GM21825 (cell line): ENCODE results near the gene MEGF9.
A peak's percentile ranks its signal among the peaks of the same experiment; 100 is the strongest.
"Not testable (repeated sequence)": the region's sequence is repeated elsewhere in the genome, so short reads cannot be mapped to it uniquely, and the experiment has no call there.

Experiments used
- ATAC-seq: cut with Tn5 transposase; IDR thresholded peaks from one replicate; pipeline ENCODE4 v1.9.1; 2021; ENCODE audit warnings: mild to moderate bottlenecking, moderate library complexity; ENCODE audit not compliant: unreplicated experiment

Gene MEGF9

DNA sequence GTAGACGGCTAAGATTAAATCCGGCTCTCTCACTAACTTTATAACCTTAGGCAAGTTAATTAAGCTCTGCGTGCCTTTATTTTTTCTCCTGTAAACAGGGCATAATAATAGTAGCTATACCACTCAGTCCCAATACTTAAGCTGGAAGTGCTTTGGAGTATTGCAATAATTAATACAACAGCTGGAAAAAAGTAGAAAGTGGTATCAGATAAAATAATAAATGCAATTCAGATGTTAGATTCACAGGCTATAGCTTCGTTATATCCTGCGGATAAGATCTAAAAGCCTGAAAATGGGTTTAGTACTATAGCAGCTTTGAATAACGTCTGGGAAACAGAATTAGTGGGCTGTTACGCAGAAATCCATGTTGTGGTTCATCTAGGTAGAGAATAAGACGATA is 51.8 kb downstream of the MEGF9 start:
- no peak for ATAC-seq

DNA sequence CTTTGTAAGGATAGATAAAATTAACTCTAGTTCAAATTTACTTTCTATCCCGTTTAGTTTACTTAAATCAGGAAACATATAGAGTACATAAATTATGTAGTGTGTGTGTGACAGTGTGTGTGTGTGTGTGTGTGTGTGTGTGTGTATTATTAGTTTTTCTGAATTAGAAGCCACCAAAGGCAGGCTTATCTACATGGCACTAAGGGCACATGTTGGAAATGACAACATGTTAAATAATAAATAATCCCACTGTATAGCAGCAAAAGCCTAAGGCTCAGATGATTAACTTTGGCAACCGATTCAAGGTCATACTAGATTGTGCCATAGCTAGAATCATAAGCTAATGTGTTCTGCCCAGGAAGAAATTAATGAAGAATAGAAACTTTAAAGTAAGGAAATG is 54.6 kb downstream of the MEGF9 start:
- ATAC-seq = no peak

DNA sequence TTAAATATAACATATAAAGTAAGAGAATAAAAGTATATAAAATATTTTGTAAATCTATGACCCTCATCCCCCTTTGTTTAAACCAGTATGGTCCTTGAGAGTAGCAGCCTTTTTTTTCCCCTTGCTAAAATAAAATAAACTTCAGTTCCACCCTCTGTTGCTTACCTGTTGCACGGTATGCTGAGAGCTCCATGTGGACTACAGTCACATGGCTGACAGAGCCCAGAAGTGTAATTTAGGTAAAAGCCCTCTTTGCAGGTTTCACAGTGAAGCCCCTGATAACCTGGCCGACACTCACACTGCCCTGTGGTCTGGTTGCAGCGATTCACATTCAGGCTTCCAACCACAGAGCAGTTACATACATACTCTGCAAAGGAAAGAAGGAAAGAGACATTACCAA is 55.1 kb downstream of the MEGF9 start:
- ATAC-seq = no peak

DNA sequence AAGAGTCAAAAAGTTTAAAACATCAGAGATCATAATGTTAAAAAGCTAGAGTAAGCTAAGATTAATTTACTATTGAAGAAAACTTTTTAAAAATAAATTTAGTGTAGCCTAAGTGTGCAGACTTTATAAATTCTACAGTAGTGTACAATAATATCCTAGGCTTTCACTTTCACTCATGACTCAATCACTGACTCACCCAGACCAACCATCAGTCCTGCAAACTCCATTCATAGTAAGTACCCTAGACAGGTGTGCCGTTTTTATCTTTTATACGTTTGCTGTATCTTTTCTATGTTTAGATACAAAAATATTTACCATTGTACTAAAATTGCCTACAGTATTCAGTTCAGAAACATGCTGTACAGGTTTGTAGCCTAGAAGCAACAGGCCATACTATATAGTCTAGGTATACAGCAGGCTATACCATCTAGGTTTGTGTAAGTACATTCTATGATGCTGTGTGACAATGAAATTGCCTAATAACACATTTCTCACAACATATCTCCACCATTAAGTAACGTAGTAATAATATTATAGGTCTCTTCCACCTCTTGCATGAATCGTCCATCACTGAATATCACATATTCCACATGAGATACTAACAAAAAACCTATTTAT is 59.2 kb downstream of the MEGF9 start:
- peak; percentile 69 for ATAC-seq

DNA sequence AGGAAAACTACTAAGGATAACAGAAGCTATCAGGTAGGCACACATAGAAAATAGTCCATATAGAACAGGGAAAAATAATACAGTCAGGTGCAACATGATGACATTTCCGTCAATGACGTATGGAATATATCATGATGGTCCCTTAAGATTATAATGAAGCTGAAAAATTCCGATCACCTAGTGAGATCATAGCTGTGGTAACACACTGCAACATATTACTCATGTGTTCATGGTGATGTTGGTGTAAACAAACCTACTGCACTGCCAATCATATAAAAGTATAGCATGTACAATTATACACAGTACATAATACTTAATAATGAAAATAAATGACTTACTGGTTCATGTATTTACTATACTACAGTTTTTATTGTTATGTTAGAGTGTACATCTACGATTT is 60.0 kb downstream of the MEGF9 start:
- no peak for ATAC-seq

- ATAC-seq = no peak
Measured at GRCh38 chr9:120653762-120654161, 60.5 kb downstream of the MEGF9 start.

GRCh38 chr9:120652934-120653333 is 61.3 kb downstream of the MEGF9 start:
- ATAC-seq = no peak

- no peak for ATAC-seq
Measured at GRCh38 chr9:120650352-120650751, 63.9 kb downstream of the MEGF9 start.

DNA sequence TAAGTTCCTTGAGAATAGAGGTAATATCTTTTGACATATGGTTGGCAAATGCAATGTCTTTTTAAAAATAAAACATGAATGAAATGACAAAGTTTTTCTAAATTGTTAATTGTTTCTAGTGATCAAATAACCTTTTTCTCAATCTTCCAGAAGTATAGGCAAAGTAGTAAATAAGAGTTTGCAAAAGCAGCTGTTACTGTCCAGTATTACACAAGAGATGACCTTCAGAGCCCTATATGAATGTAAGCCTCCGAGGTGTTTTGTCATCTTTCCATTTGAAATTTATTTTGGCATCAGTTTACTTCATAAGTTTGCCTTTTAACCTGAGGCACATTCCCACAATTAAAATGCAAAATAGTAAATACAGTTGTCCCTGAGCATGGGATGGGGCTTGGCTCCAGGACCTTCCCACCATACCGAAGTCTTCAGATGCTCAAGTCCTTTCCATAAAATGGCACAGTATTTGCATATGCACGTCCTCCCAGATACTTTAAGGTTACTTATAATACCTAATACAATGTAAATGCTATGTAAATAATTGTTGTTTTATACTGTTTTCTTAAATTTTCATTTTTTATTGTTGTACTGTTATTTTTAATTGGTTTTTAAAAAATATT is 65.6 kb downstream of the MEGF9 start:
- ATAC-seq = no peak

GRCh38 chr9:120646948-120647347 is 67.3 kb downstream of the MEGF9 start:
- ATAC-seq = no peak

DNA sequence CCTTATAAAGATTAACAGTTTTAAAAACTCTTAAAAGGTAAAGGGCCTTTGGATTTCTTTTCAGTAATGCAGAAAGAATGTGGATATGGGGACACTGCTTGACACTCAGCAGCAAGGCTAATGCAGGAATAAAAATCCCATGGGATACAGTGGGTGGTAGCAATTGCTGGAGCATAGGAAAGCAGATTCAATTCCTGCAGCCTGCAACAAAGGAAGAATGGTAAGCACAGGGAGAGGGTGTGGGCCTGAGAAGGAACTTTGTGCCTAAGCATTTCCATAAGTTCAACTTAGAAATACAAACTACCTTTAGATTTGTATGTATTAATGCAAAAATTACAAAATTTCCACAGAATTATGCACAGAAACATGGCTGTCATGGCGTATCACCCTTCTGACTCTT is 68.5 kb downstream of the MEGF9 start:
- no peak for ATAC-seq

DNA sequence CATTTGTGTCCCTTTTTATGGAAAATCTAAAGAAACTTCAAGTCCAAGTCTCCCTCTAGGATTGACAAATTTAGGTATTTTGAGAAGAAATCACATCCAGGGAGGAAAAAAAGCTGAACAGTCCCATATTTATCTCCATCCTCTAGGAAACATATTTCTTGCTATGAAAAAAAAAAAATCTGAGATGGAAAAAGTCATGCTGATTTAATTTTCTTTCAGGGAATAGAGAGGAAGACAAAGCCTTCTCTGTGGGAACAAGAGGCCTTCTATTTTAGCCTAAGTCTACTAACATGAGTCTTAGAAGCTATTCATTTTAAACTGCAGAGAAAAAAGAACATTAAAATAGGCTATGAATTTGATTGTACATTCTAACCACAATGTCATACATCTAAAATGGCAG is 71.2 kb downstream of the MEGF9 start:
- ATAC-seq = no peak

DNA sequence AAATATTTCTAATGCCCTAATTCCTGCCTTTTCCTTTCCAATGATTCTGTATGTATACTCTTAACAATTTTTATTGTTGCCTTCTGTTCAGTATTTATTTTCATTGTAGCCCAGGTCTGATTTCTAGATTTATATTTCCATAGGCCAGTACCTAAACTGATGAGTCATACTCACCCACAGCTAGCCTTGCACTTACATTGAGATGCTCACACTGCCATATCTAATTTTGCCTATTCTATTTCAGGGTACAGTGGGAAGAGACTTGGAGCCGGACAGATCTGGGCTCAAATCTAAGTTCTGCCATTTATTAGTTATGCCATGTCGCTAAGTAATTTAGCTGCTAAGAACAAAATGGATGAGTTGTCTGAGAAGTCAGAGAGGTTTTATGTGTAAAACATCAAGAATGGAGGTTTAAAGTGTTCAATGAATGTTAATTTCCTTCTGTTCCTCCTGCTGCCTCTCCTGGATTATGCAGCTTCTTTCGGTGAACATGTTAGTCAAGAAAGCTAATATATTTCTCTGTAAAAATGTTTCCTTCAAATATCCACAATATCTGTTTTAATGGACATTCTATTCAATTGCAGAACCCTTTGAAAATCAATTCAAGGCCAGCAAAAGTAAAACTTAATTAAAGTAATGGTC is 72.0 kb downstream of the MEGF9 start:
- ATAC-seq = no peak

DNA sequence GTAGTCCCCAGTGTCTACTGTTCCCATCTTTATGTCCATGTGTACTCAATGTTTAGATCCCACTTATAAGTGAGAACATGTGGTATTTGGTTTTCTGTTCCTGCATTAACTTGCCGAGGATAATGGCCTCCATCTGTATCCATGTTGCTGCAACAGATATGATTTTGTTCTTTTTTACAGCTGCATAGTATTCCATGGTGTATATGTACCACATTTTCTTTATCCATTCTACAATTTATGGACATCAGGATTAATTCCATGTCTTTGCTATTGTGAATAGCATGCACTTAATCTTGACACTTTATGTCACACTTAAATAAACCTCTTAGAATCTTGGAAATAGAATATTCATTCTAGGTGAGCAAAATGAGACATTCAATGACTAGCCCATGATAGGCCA is 73.4 kb downstream of the MEGF9 start:
- not testable (repeated sequence) for ATAC-seq

- ATAC-seq = no peak
Measured at GRCh38 chr9:120640380-120640779, 73.9 kb downstream of the MEGF9 start.

DNA sequence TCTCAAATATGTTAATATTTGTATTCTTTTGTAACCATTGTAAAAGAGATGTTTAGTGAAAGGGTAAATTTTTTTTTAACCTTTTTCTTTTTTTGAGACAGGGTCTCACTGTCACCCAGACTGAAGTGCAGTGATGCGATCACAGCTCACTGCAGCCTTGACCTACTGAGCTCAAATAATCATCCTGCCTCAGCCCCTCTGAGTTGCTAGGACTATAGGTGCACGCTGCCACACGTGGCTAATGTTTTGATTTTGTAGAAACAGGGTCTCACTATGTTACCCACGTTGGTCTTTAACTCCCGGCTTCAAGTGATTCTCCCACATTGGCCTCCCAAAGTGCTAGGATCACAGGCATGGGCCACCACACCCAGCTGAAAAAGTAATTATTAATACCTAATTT is 76.4 kb downstream of the MEGF9 start:
- ATAC-seq = no peak

- ATAC-seq = no peak
Measured at GRCh38 chr9:120636194-120636957, 77.9 kb downstream of the MEGF9 start.

DNA sequence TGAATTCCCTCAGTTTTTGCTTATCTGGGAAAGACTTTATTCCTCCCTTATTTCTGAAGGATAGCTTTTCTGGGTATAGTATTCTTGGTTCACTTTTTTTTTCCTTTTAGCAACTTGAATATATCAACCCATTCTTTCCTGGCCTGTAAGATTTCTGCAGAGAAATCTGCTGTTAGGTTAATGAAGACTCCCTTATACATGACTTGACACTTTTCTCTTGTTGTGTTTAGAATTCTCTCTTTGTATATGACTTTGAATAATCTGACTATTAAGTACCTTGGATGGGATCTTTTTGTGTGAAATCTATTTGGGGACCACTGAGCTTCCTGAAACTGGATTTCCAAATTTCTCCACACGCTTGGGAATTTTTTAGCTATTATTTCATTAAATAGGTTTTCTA is 79.3 kb downstream of the MEGF9 start:
- no peak for ATAC-seq

- no peak for ATAC-seq
Measured at GRCh38 chr9:120630333-120630732, 83.9 kb downstream of the MEGF9 start.

GRCh38 chr9:120628925-120629497 is 85.3 kb downstream of the MEGF9 start:
- ATAC-seq = not testable (repeated sequence)

- ATAC-seq = no peak
Measured at GRCh38 chr9:120628207-120628924, 85.9 kb downstream of the MEGF9 start.
